B cell (primary cell): ENCODE results near the gene IRS2. TPM values are rescaled to one million over a fixed set of nuclear protein-coding genes. Genes with fewer than 3 reads are reported as not detected.

Experiments used
- ATAC-seq: fragments of 200-7000 bp; cut with Tn5 transposase; one replicate; pipeline ENCODE4 v1.10.0; 2021; ENCODE audit warnings: low read depth, mild to moderate bottlenecking, moderate number of reproducible peaks, moderate library complexity
- CTCF ChIA-PET: fragments of 350-600 bp; sonication (Branson Sonifier 250); formaldehyde crosslinking; loops from one replicate; lab custom pipeline; 2021; ENCODE audit warnings: antibody characterized with exemption, inconsistent platforms; lab: Charles Lee
- POLR2A ChIA-PET: fragments of 350-600 bp; sonication (Branson Sonifier 250); formaldehyde crosslinking; loops from one replicate; lab custom pipeline; 2021; ENCODE audit warnings: antibody characterized with exemption; lab: Charles Lee
- DNase-seq: peaks from one replicate; pipeline ENCODE4 v3.0.0; 2013
- H2AFZ ChIP-seq: 2 replicates; pipeline ENCODE4 v1.6.1; 2012; ENCODE audit warnings: mild to moderate bottlenecking, low read depth, low read length; ENCODE audit not compliant: insufficient read depth, poor library complexity, severe bottlenecking
- H3K27ac ChIP-seq, 2 donors: 1 replicate in 1 of 2; 2 replicates in 1 of 2; pipeline ENCODE4 v1.5.1; 2012 to 2013; ENCODE audit warnings: low read length in 2 of 2, mild to moderate bottlenecking in 2 of 2, moderate library complexity in 1 of 2
- H3K27me3 ChIP-seq, 4 experiments: fragments of 200-600 bp in 1 of 4; sonication (generic) in 1 of 4; replicated peaks in 1 of 4; 1 replicate in 2 of 4; 2 replicates in 2 of 4; pipeline versions ENCODE4 v1.6.1 to v1.7.0; 2013 to 2016; ENCODE audit warnings: low read length in 3 of 4, mild to moderate bottlenecking in 2 of 4, mixed read lengths in 1 of 4, moderate library complexity in 1 of 4; ENCODE audit not compliant: insufficient read depth in 4 of 4, control insufficient read depth in 3 of 4; ENCODE audit errors: control extremely low read depth in 1 of 4
- H3K36me3 ChIP-seq, 2 experiments: replicated peaks in 1 of 2; 1 replicate in 1 of 2; 2 replicates in 1 of 2; pipeline versions ENCODE4 v1.6.1 to v1.7.1; 2013; ENCODE audit warnings: low read length in 1 of 2; ENCODE audit not compliant: insufficient read depth in 2 of 2, control insufficient read depth in 1 of 2; ENCODE audit errors: control extremely low read depth in 1 of 2, extremely low read depth in 1 of 2
- H3K4me1 ChIP-seq, 2 donors: fragments of 200-600 bp in 1 of 2; sonication (generic) in 1 of 2; 1 replicate in 1 of 2; 2 replicates in 1 of 2; pipeline versions ENCODE4 v1.5.1 to v1.6.1; 2013 to 2017; ENCODE audit warnings: low read length in 2 of 2; ENCODE audit not compliant: control insufficient read depth in 2 of 2, insufficient read depth in 2 of 2
- H3K4me2 ChIP-seq: replicated peaks from 2 replicates; pipeline ENCODE3; 2012; ENCODE audit warnings: mild to moderate bottlenecking, low read depth, low read length; ENCODE audit not compliant: poor library complexity, severe bottlenecking
- H3K4me3 ChIP-seq, 5 experiments: fragments of 200-600 bp in 1 of 5; sonication (generic) in 1 of 5; 1 replicate in 3 of 5; 2 replicates in 2 of 5; pipeline versions ENCODE4 v1.5.1 to v1.7.0; 2011 to 2016; ENCODE audit warnings: low read length in 4 of 5, mild to moderate bottlenecking in 4 of 5, low read depth in 2 of 5, control low read depth in 1 of 5, moderate library complexity in 1 of 5; ENCODE audit not compliant: insufficient read depth in 1 of 5; ENCODE audit errors: control extremely low read depth in 1 of 5, extremely low read depth in 1 of 5
- H3K79me2 ChIP-seq: fragments of 200-600 bp; sonication (generic); one replicate; pipeline ENCODE4 v1.6.0; 2016; ENCODE audit warnings: low read length; ENCODE audit not compliant: control insufficient read depth, insufficient read depth
- H3K9ac ChIP-seq: fragments of 200-600 bp; sonication (generic); 2 replicates; pipeline ENCODE4 v1.6.1; 2017; ENCODE audit warnings: mild to moderate bottlenecking, low read length, moderate library complexity
- H3K9me3 ChIP-seq, 3 donors: one replicate each; pipeline versions ENCODE4 v1.6.1 to v1.7.1; 2013; ENCODE audit warnings: low read length in 2 of 3; ENCODE audit not compliant: control insufficient read depth in 2 of 3, insufficient read depth in 1 of 3; ENCODE audit errors: control extremely low read depth in 1 of 3
- H4K20me1 ChIP-seq: 2 replicates; pipeline ENCODE4 v1.6.0; 2012; ENCODE audit warnings: mild to moderate bottlenecking, low read length; ENCODE audit not compliant: insufficient read depth, control insufficient read depth, poor library complexity, severe bottlenecking
- H3K27ac Mint-ChIP-seq: one replicate; pipeline ENCODE4 v1.8.0; 2021; ENCODE audit warnings: mixed read lengths
- H3K27me3 Mint-ChIP-seq: one replicate; pipeline ENCODE4 v1.8.0; 2021; ENCODE audit warnings: mixed read lengths
- H3K4me1 Mint-ChIP-seq: one replicate; pipeline ENCODE4 v1.8.0; 2021; ENCODE audit warnings: mixed read lengths
- H3K4me3 Mint-ChIP-seq: one replicate; pipeline ENCODE4 v1.8.0; 2021; ENCODE audit warnings: mixed read lengths
- H3K9me3 Mint-ChIP-seq: one replicate; pipeline ENCODE4 v1.8.0; 2022; ENCODE audit warnings: mixed read lengths; ENCODE audit not compliant: insufficient read depth
- EZH2 ChIP-seq: IDR thresholded peaks from 2 replicates; pipeline ENCODE4 v1.6.1; 2012; ENCODE audit warnings: borderline replicate concordance, low read depth, mild to moderate bottlenecking, moderate library complexity, low read length; ENCODE audit not compliant: insufficient read depth, poor library complexity, severe bottlenecking
- WGBS: methylation state at CpG from one replicate; pipeline ENCODE4 v1.1.5; 2013; ENCODE audit warnings: missing lambda C conversion rate; ENCODE audit not compliant: insufficient coverage; 5-methylcytosine and 5-hydroxymethylcytosine counted together
- intact Hi-C: fragments of 100-400 bp; cut with micrococcal nuclease; formaldehyde crosslinking; loops from one replicate; pipeline ENCODE4 v1.10.0; 2022
- polyA plus RNA-seq: library from polyadenylated mRNA; depleted of rRNA; stranded (reverse); fragments of >200 nt; gene quantifications from 2 replicates; pipeline ENCODE4 v1.2.3, GENCODE V29; 2012
- total RNA-seq, 2 donors: library from RNA; stranded (reverse); fragments of 120-200 nt in 1 of 2; gene quantifications; 1 replicate in 1 of 2; 2 replicates in 1 of 2; pipeline versions ENCODE4 v1.2.3 to v1.2.4, GENCODE V29; 2013 to 2022
- TF ChIP-seq, protein P1 (sequence below): fragments of 200-600 bp; IDR thresholded peaks from one replicate; pipeline ENCODE4 v1.8.0; 2022; ENCODE audit warnings: antibody characterized with exemption, mild to moderate bottlenecking

Gene IRS2
- total and polyA plus RNA-seq, 2 donors (not counting 1 experiment from before 2014, with no cell fraction given): 5.8 to 26.9 TPM

DNA sequence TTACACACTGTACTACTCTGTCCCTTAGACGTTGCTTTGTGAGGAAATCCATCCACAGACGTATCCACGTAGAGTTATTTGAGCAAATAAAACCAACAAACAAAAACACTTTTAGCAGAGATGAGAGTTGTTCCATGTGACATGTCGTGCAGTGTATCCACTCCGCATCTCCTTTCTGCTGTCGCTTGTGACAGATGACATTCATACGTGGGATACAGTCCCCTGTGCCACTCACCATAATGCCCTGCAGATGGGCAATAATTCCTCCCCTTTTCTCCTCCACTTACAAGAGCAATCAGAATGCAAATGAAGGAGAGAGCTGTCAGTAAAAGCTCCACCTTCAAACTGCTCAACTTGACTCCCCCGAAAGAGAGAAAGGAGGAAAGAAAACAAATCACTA, 26.0 kb downstream of the IRS2 start:
- Histone ChIP-seq H3K27me3 (no peaks in the 10 kb centered on the region), H3K27ac (no peak overlapping the region), H4K20me1 (peaks cover 23% of the 10 kb centered on the region), H3K4me3 (no peak overlapping the region), H2AFZ (no peak overlapping the region), H3K9me3 (peaks cover 0 to 6% (median 0%) of the 10 kb centered on the region in 3 donors), H3K4me1 (no peaks in the 10 kb centered on the region), H3K36me3 (peaks cover 0 to 7% of the 10 kb centered on the region in 2 experiments), H3K9ac (no peak overlapping the region), H3K79me2 (no peaks in the 10 kb centered on the region), H3K4me2 (no peak overlapping the region)
- TF ChIP-seq, protein P1, sequence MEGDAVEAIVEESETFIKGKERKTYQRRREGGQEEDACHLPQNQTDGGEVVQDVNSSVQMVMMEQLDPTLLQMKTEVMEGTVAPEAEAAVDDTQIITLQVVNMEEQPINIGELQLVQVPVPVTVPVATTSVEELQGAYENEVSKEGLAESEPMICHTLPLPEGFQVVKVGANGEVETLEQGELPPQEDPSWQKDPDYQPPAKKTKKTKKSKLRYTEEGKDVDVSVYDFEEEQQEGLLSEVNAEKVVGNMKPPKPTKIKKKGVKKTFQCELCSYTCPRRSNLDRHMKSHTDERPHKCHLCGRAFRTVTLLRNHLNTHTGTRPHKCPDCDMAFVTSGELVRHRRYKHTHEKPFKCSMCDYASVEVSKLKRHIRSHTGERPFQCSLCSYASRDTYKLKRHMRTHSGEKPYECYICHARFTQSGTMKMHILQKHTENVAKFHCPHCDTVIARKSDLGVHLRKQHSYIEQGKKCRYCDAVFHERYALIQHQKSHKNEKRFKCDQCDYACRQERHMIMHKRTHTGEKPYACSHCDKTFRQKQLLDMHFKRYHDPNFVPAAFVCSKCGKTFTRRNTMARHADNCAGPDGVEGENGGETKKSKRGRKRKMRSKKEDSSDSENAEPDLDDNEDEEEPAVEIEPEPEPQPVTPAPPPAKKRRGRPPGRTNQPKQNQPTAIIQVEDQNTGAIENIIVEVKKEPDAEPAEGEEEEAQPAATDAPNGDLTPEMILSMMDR: no peak
- no peak for TF ChIP-seq EZH2
- Mint-ChIP-seq H3K27me3 (no peaks in the 10 kb centered on the region), H3K9me3 (no peaks in the 10 kb centered on the region), H3K27ac (no peak overlapping the region), H3K4me1 (peaks cover 4% of the 10 kb centered on the region), H3K4me3 (no peak overlapping the region)
- ATAC-seq: no peak
- CTCF ChIA-PET: no interaction called here
- DNase-seq: no peak
- intact Hi-C loops: no loop called here
- WGBS: 96% methylated on average over 7 of the region's 8 CpGs
- POLR2A ChIA-PET: no interaction called here

DNA sequence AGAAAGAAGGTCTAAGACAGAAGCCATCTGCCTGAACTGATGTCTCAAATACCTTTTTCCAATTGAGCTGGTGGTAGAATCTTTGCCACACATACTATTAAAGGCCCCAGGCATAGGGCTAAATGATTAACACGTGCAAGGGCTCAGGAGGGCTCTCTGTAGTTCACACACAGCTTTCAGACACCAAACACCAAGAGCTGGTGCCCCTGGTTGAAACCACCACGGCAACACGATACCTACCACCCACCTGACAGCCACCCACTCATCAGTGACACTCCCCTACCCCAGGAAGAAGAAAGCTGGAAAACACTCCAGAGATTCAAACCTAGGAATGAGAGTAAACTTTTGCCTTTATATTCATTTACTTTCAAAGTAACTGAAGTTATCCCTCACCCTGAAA, 26.8 kb downstream of the IRS2 start:
- no peaks in the 10 kb centered on the region for H3K79me2 ChIP-seq
- WGBS: 82% methylated on average over 2 of the region's 3 CpGs
- ATAC-seq: no peak
- H3K4me1 Mint-ChIP-seq: peaks cover 4% of the 10 kb centered on the region
- peaks cover 0 to 6% (median 0%) of the 10 kb centered on the region in 3 donors for H3K9me3 ChIP-seq
- H3K27me3 Mint-ChIP-seq: no peaks in the 10 kb centered on the region
- no peaks in the 10 kb centered on the region for H3K9me3 Mint-ChIP-seq
- no peak overlapping the region for H3K27ac Mint-ChIP-seq
- H3K4me1 ChIP-seq: no peaks in the 10 kb centered on the region
- H3K36me3 ChIP-seq: peaks cover 0 to 7% of the 10 kb centered on the region in 2 experiments
- no peak overlapping the region for H3K27ac ChIP-seq
- intact Hi-C loops: no loop called here
- no peak for DNase-seq
- H3K4me3 Mint-ChIP-seq: no peak overlapping the region
- peaks cover 19% of the 10 kb centered on the region for H4K20me1 ChIP-seq
- CTCF ChIA-PET: no interaction called here
- H3K4me2 ChIP-seq: no peak overlapping the region
- H2AFZ ChIP-seq: no peak overlapping the region
- H3K27me3 ChIP-seq: no peaks in the 10 kb centered on the region
- TF ChIP-seq EZH2: no peak
- POLR2A ChIA-PET: no interaction called here
- no peak overlapping the region for H3K4me3 ChIP-seq
- H3K9ac ChIP-seq: no peak overlapping the region
